Mucosa of rectum (tissue), 2 donors: ENCODE results near the gene NFATC1.

ENCODE experiments used
- H3K27ac ChIP-seq, 2 donors: one replicate each; pipeline ENCODE4 v1.7.0; 2013; ENCODE audit warnings: inconsistent platforms in 2 of 2, low read depth in 2 of 2, low read length in 2 of 2
- H3K27me3 ChIP-seq, 2 donors: one replicate each; pipeline ENCODE4 v1.7.0; 2013; ENCODE audit warnings: low read length in 2 of 2; ENCODE audit not compliant: control insufficient read depth in 2 of 2, insufficient read depth in 2 of 2
- H3K36me3 ChIP-seq, 2 donors: one replicate each; pipeline ENCODE4 v1.7.0; 2013; ENCODE audit warnings: low read length in 2 of 2; ENCODE audit not compliant: control insufficient read depth in 2 of 2, insufficient read depth in 2 of 2
- H3K4me1 ChIP-seq, 2 donors: one replicate each; pipeline ENCODE4 v1.7.0; 2013; ENCODE audit warnings: low read length in 2 of 2, mild to moderate bottlenecking in 1 of 2; ENCODE audit not compliant: control insufficient read depth in 2 of 2, insufficient read depth in 2 of 2
- H3K4me3 ChIP-seq, 2 donors: one replicate each; pipeline ENCODE4 v1.7.0; 2013; ENCODE audit warnings: low read length in 2 of 2
- H3K9ac ChIP-seq, 2 donors: one replicate each; pipeline ENCODE4 v1.7.0; 2013; ENCODE audit warnings: low read length in 2 of 2, low read depth in 1 of 2, mild to moderate bottlenecking in 1 of 2
- H3K9me3 ChIP-seq, 2 donors: one replicate each; pipeline ENCODE4 v1.7.0; 2013; ENCODE audit warnings: low read length in 2 of 2; ENCODE audit not compliant: control insufficient read depth in 2 of 2
- donor health status: healthy.
- donor health status: Normal muscosa, but diverticular disease.

The NFATC1 gene

GRCh38 chr18:79467126-79467525 is 71.4 kb downstream of the NFATC1 start:
- Histone ChIP-seq H3K36me3 (peaks cover 0 to 12% of the 10 kb centered on the region in 2 donors), H3K27me3 (no peaks in the 10 kb centered on the region)

GRCh38 chr18:79468119-79468789 is 72.5 kb downstream of the NFATC1 start:
- no peaks in the 10 kb centered on the region for H3K4me1 ChIP-seq
- H3K9me3 ChIP-seq: no peaks in the 10 kb centered on the region
- H3K4me3 ChIP-seq: no peak overlapping the region
- peaks cover 0 to 6% of the 10 kb centered on the region in 2 donors for H3K36me3 ChIP-seq
- no peak overlapping the region for H3K27ac ChIP-seq
- H3K9ac ChIP-seq: no peak overlapping the region
- no peaks in the 10 kb centered on the region for H3K27me3 ChIP-seq

More at GRCh38 chr18:79467126-79467525, 71.4 kb downstream of the NFATC1 start:
- H3K4me3 ChIP-seq: no peak overlapping the region
- no peaks in the 10 kb centered on the region for H3K9me3 ChIP-seq
- H3K9ac ChIP-seq: no peak overlapping the region
- no peak overlapping the region for H3K27ac ChIP-seq
- H3K4me1 ChIP-seq: no peaks in the 10 kb centered on the region

- no peaks in the 10 kb centered on the region for H3K9me3 ChIP-seq
- no peak overlapping the region for H3K4me3 ChIP-seq
- H3K9ac ChIP-seq: no peak overlapping the region
- H3K27me3 ChIP-seq: no peaks in the 10 kb centered on the region
- H3K36me3 ChIP-seq: peaks cover 0 to 4% of the 10 kb centered on the region in 2 donors
- H3K27ac ChIP-seq: no peak overlapping the region
- H3K4me1 ChIP-seq: no peaks in the 10 kb centered on the region
Observed at GRCh38 chr18:79469309-79469708, 73.6 kb downstream of the NFATC1 start.

GRCh38 chr18:79469751-79470505 is 74.2 kb downstream of the NFATC1 start:
- Histone ChIP-seq H3K27ac (no peak overlapping the region), H3K9me3 (no peaks in the 10 kb centered on the region), H3K27me3 (no peaks in the 10 kb centered on the region), H3K4me1 (no peaks in the 10 kb centered on the region), H3K9ac (no peak overlapping the region), H3K36me3 (peaks cover 0 to 4% of the 10 kb centered on the region in 2 donors), H3K4me3 (no peak overlapping the region)

GRCh38 chr18:79470547-79470946 is 74.8 kb downstream of the NFATC1 start:
- Histone ChIP-seq H3K9me3 (no peaks in the 10 kb centered on the region), H3K4me1 (no peaks in the 10 kb centered on the region), H3K36me3 (peaks cover 0 to 4% of the 10 kb centered on the region in 2 donors), H3K27ac (no peak overlapping the region), H3K9ac (no peak overlapping the region), H3K27me3 (no peaks in the 10 kb centered on the region), H3K4me3 (no peak overlapping the region)

GRCh38 chr18:79471046-79471445 is 75.3 kb downstream of the NFATC1 start:
- no peak overlapping the region for H3K9ac ChIP-seq
- peaks cover 0 to 4% of the 10 kb centered on the region in 2 donors for H3K36me3 ChIP-seq
- no peaks in the 10 kb centered on the region for H3K27me3 ChIP-seq
- no peaks in the 10 kb centered on the region for H3K9me3 ChIP-seq
- H3K4me1 ChIP-seq: no peaks in the 10 kb centered on the region
- no peak overlapping the region for H3K4me3 ChIP-seq
- no peak overlapping the region for H3K27ac ChIP-seq

GRCh38 chr18:79471597-79471996 is 75.9 kb downstream of the NFATC1 start:
- peaks cover 0 to 4% of the 10 kb centered on the region in 2 donors for H3K36me3 ChIP-seq

GRCh38 chr18:79472176-79472575 is 76.4 kb downstream of the NFATC1 start:
- no peak overlapping the region for H3K9ac ChIP-seq
- no peak overlapping the region for H3K27ac ChIP-seq
- H3K4me1 ChIP-seq: no peaks in the 10 kb centered on the region
- no peaks in the 10 kb centered on the region for H3K27me3 ChIP-seq
- H3K36me3 ChIP-seq: peaks cover 0 to 4% of the 10 kb centered on the region in 2 donors
- no peaks in the 10 kb centered on the region for H3K9me3 ChIP-seq
- no peak overlapping the region for H3K4me3 ChIP-seq

More at GRCh38 chr18:79471597-79471996, 75.9 kb downstream of the NFATC1 start:
- H3K4me3 ChIP-seq: no peak overlapping the region
- no peaks in the 10 kb centered on the region for H3K4me1 ChIP-seq
- no peaks in the 10 kb centered on the region for H3K9me3 ChIP-seq
- H3K27me3 ChIP-seq: no peaks in the 10 kb centered on the region
- no peak overlapping the region for H3K9ac ChIP-seq
- H3K27ac ChIP-seq: no peak overlapping the region

GRCh38 chr18:79472946-79473345 is 77.2 kb downstream of the NFATC1 start:
- H3K27me3 ChIP-seq: no peaks in the 10 kb centered on the region
- peaks cover 0 to 4% of the 10 kb centered on the region in 2 donors for H3K36me3 ChIP-seq
- H3K27ac ChIP-seq: no peak overlapping the region
- no peaks in the 10 kb centered on the region for H3K9me3 ChIP-seq
- H3K4me3 ChIP-seq: no peak overlapping the region
- no peak overlapping the region for H3K9ac ChIP-seq
- H3K4me1 ChIP-seq: no peaks in the 10 kb centered on the region
